Panc1 (cell line): ENCODE results near the gene ASB5. TPM values are rescaled to one million over a fixed set of nuclear protein-coding genes. Genes with fewer than 3 reads are reported as not detected.

ENCODE experiments used
- ATAC-seq: fragments of 200-7000 bp; cut with Tn5 transposase; 2 replicates; pipeline ENCODE4 v1.9.1; 2020; ENCODE audit warnings: mild to moderate bottlenecking, moderate library complexity
- BruUV-seq: library from RNA; stranded (reverse); fragments of 400-500 nt; replicated peaks from 2 replicates; lab custom pipeline; 2021; lab: Mats Ljungman, UMichigan
- CTCF ChIA-PET: fragments of 300-600 bp; sonication (Branson Sonifier 250); formaldehyde crosslinking; loops from one replicate; lab custom pipeline; 2022; ENCODE audit warnings: antibody characterized with exemption; lab: Charles Lee
- POLR2A ChIA-PET: fragments of 300-600 bp; sonication (Branson Sonifier 250); formaldehyde crosslinking; loops from one replicate; lab custom pipeline; 2022; ENCODE audit warnings: antibody characterized with exemption; lab: Charles Lee
- DNase-seq: peaks from one replicate; pipeline ENCODE4 v3.0.0-alpha.2; 2010; ENCODE audit warnings: low read depth, low spot score
- H3K27ac ChIP-seq: 2 replicates; pipeline ENCODE4 v1.5.1; 2011; ENCODE audit warnings: mild to moderate bottlenecking, low read length, inconsistent platforms
- H3K27me3 ChIP-seq: fragments of 200-500 bp; sonication (Bioruptor generic); 2 replicates; pipeline ENCODE4 v1.6.0; 2014; ENCODE audit warnings: low read length, inconsistent platforms; ENCODE audit not compliant: control insufficient read depth, insufficient read depth
- H3K36me3 ChIP-seq: fragments of 200-500 bp; sonication (Bioruptor generic); 2 replicates; pipeline ENCODE4 v1.5.1; 2014; ENCODE audit warnings: inconsistent platforms, mild to moderate bottlenecking, low read length, moderate library complexity; ENCODE audit not compliant: control insufficient read depth, insufficient read depth
- H3K4me1 ChIP-seq: 2 replicates; pipeline ENCODE4 v1.5.1; 2011; ENCODE audit warnings: inconsistent platforms, mild to moderate bottlenecking, low read length, moderate library complexity; ENCODE audit not compliant: control insufficient read depth, insufficient read depth
- H3K4me3 ChIP-seq, 2 experiments: 2 replicates each; pipeline ENCODE4 v1.5.1; 2011 to 2012; ENCODE audit warnings: low read depth in 2 of 2, low read length in 2 of 2, mild to moderate bottlenecking in 2 of 2, inconsistent platforms in 1 of 2, moderate library complexity in 1 of 2
- H3K9me3 ChIP-seq: fragments of 200-500 bp; sonication (Bioruptor generic); 2 replicates; pipeline ENCODE4 v1.5.1; 2014; ENCODE audit warnings: low read depth, mild to moderate bottlenecking, inconsistent platforms, low read length, moderate library complexity; ENCODE audit not compliant: control insufficient read depth, insufficient read depth
- SIN3A ChIP-seq: IDR thresholded peaks from 2 replicates; pipeline ENCODE4 v1.6.1; 2012; ENCODE audit warnings: low read depth, mild to moderate bottlenecking, low read length, moderate library complexity, borderline replicate concordance; ENCODE audit not compliant: insufficient read depth
- TCF7L2 ChIP-seq: IDR thresholded peaks from 2 replicates; pipeline ENCODE4 v1.6.1; 2011; ENCODE audit warnings: mild to moderate bottlenecking, low read depth, low read length, inconsistent platforms
- in situ Hi-C: cut with HindIII; loops from 2 replicates; pipeline ENCODE4 v1.10.0; 2016; ENCODE audit warnings: low sequenced_read_pairs, low pct_unique_long_range_greater_than_20kb
- intact Hi-C: fragments of 100-400 bp; cut with micrococcal nuclease; formaldehyde crosslinking; loops from one replicate; pipeline ENCODE4 v1.10.0; 2022; ENCODE audit not compliant: unreplicated experiment
- total RNA-seq: library from RNA; stranded (reverse); gene quantifications from one replicate; pipeline ENCODE4 v1.2.1, GENCODE V29; 2021; ENCODE audit not compliant: unreplicated experiment
- TF ChIP-seq, protein P1 (sequence below), 2 experiments: IDR thresholded peaks; 2 replicates each; pipeline ENCODE4 v1.6.1; 2011 to 2012; ENCODE audit warnings: low read depth in 2 of 2, control low read depth in 1 of 2, low read length in 1 of 2, mild to moderate bottlenecking in 1 of 2, moderate library complexity in 1 of 2; ENCODE audit not compliant: insufficient read depth in 1 of 2

The ASB5 gene
- total RNA-seq, 1 experiment from 2014 or later, result not detected

DNA sequence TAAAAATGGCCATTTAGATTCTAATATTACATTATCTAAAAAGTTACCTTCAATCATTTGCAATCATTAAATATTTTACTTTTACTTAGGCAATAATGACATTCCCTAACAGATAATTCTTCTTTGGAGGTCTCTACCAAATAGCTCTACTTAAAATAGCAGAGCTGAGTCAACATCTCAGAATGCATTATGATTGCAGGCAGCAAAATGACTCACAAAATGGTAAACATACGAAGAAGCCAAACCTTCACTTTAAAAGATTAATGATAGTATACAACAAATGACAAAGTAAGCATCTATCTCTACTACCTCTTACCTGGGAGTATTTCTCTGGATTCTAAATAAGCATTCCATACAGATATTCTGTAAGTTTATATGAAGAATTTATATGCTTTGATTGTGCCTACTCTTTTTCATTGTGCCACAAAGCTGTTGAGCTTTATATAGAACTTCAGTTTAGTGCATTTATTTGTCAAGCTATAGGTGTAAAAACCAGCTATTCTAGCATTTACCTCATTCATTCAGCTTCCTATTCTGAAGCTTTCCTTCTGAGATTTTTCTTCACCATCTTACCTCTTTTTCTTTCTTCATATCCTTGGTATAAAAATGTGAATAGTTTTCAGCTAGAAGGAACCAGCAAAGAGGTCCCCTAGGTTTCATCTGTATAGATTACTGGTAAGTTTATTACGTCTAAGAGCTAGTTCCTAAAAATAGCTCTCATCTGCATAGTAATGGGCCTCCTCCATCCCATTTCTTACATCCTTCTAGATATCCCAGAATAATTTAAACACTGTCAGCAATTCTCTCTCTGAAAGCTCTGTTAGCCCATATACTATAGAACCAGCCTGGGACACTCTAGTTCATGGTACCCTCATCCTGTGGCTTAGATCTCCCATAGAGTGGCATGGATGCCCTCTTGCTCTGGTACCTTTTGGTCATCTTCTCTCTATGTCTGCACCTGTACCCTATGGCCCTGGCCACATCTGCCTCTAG lies 33.6 kb upstream of the ASB5 start:
- ATAC-seq (peak; percentile 79), DNase-seq (peak; percentile 45)
- TF ChIP-seq, protein P1, sequence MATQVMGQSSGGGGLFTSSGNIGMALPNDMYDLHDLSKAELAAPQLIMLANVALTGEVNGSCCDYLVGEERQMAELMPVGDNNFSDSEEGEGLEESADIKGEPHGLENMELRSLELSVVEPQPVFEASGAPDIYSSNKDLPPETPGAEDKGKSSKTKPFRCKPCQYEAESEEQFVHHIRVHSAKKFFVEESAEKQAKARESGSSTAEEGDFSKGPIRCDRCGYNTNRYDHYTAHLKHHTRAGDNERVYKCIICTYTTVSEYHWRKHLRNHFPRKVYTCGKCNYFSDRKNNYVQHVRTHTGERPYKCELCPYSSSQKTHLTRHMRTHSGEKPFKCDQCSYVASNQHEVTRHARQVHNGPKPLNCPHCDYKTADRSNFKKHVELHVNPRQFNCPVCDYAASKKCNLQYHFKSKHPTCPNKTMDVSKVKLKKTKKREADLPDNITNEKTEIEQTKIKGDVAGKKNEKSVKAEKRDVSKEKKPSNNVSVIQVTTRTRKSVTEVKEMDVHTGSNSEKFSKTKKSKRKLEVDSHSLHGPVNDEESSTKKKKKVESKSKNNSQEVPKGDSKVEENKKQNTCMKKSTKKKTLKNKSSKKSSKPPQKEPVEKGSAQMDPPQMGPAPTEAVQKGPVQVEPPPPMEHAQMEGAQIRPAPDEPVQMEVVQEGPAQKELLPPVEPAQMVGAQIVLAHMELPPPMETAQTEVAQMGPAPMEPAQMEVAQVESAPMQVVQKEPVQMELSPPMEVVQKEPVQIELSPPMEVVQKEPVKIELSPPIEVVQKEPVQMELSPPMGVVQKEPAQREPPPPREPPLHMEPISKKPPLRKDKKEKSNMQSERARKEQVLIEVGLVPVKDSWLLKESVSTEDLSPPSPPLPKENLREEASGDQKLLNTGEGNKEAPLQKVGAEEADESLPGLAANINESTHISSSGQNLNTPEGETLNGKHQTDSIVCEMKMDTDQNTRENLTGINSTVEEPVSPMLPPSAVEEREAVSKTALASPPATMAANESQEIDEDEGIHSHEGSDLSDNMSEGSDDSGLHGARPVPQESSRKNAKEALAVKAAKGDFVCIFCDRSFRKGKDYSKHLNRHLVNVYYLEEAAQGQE (IDR thresholded peaks at IDR 0.05; ENCODE audit: insufficient read depth in 1 of 2, low read depth in 2 of 2, low read length in 1 of 2), result no peak
- TF ChIP-seq SIN3A (no peak), TCF7L2 (no peak)
- Histone ChIP-seq H3K27ac (no peak overlapping the region), H3K36me3 (no peaks in the 10 kb centered on the region), H3K4me3 (no peak overlapping the region), H3K27me3 (no peaks in the 10 kb centered on the region), H3K4me1 (no peaks in the 10 kb centered on the region), H3K9me3 (no peaks in the 10 kb centered on the region)
- ChIA-PET CTCF (no interaction called here), POLR2A (no interaction called here)
- intact Hi-C loops (no loop called here), in situ Hi-C loops (no loop called here)
- BruUV-seq, result no TSS peak

DNA sequence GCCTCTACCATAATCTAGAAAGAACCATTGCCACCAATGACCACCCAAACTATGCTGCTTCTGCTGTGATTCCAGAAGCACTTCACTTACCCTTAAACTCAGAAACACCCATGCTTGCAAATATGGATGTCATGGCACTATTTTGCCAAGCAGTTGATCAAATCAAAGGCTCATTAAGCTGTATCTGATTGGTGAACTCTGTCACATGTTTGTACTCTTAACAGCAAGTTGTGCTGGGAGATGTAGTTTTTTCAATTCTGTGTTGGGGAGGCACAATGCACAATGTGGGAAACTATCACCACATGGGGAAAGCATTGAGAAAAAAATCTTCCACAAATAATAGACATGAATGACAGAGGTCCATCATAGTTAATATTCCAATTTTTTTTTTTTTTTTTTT lies 31.5 kb upstream of the ASB5 start:
- TF ChIP-seq, protein P1 (IDR thresholded peaks at IDR 0.05; ENCODE audit: insufficient read depth in 1 of 2, low read depth in 2 of 2, low read length in 1 of 2), result no peak
- H3K9me3 ChIP-seq, result no peaks in the 10 kb centered on the region
- BruUV-seq, result no TSS peak
- H3K27ac ChIP-seq, result no peak overlapping the region
- intact Hi-C loops (no loop called here), in situ Hi-C loops (no loop called here)
- no peaks in the 10 kb centered on the region for H3K27me3 ChIP-seq
- ATAC-seq (no peak), DNase-seq (no peak)
- H3K36me3 ChIP-seq, result no peaks in the 10 kb centered on the region
- H3K4me3 ChIP-seq, result no peak overlapping the region
- ChIA-PET POLR2A (no interaction called here), CTCF (no interaction called here)
- no peaks in the 10 kb centered on the region for H3K4me1 ChIP-seq
